HepG2 (cell line): ENCODE results near the gene RAP1A. TPM values are rescaled to one million over a fixed set of nuclear protein-coding genes. Genes with fewer than 3 reads are reported as not detected.

Experiments used
- CBX1 ChIP-seq: IDR thresholded peaks from one replicate; pipeline ENCODE4 v1.6.1; 2016; ENCODE audit warnings: antibody characterized with exemption, low read depth
- CCAR2 ChIP-seq: fragments of 200-400 bp; formaldehyde crosslinking; optimal IDR thresholded peaks from 2 replicates; pipeline ENCODE3; 2018; ENCODE audit warnings: low read depth, mild to moderate bottlenecking, low read length, moderate library complexity
- ETV5 ChIP-seq: IDR thresholded peaks from 2 replicates; pipeline ENCODE4 v1.6.1; 2018; ENCODE audit warnings: missing biosample characterization, missing genetic modification reagents, inconsistent platforms, borderline replicate concordance
- NFE2L1 ChIP-seq: sonication (generic); formaldehyde crosslinking; IDR thresholded peaks from 2 replicates; pipeline ENCODE4 v1.4.0; 2020; ENCODE audit warnings: missing genetic modification reagents, mild to moderate bottlenecking, borderline replicate concordance
- SCMH1 ChIP-seq: sonication (generic); formaldehyde crosslinking; IDR thresholded peaks from 2 replicates; pipeline ENCODE4 v1.9.0; 2021; ENCODE audit warnings: missing genetic modification reagents, mild to moderate bottlenecking, borderline replicate concordance
- SOX6 ChIP-seq, 2 experiments: fragments of 450-650 bp in 1 of 2; sonication (generic) in 1 of 2; formaldehyde crosslinking in 1 of 2; IDR thresholded peaks; 2 replicates each; pipeline versions ENCODE4 v1.4.0 to v1.6.1; 2017 to 2020; ENCODE audit warnings: antibody characterized with exemption in 1 of 2, mild to moderate bottlenecking in 1 of 2, missing genetic modification reagents in 1 of 2
- STAT5B ChIP-seq: sonication (generic); formaldehyde crosslinking; IDR thresholded peaks from 2 replicates; pipeline ENCODE4 v1.4.0; 2020; ENCODE audit warnings: missing genetic modification reagents
- ZBTB21 ChIP-seq: sonication (generic); formaldehyde crosslinking; IDR thresholded peaks from 2 replicates; pipeline ENCODE4 v1.4.0; 2020; ENCODE audit warnings: missing genetic modification reagents
- ZKSCAN8 ChIP-seq: IDR thresholded peaks from 2 replicates; pipeline ENCODE4 v1.6.1; 2016; ENCODE audit warnings: borderline replicate concordance, missing genetic modification reagents, missing compliant biosample characterization
- ZNF564 ChIP-seq: sonication (generic); formaldehyde crosslinking; IDR thresholded peaks from 2 replicates; pipeline ENCODE4 v1.8.1; 2023; ENCODE audit warnings: mild to moderate bottlenecking, missing genetic modification reagents
- ZNF720 ChIP-seq: sonication (generic); formaldehyde crosslinking; IDR thresholded peaks from 2 replicates; pipeline ENCODE4 v1.4.0; 2020; ENCODE audit warnings: missing genetic modification reagents
- ZNF724P ChIP-seq: sonication (generic); formaldehyde crosslinking; IDR thresholded peaks from 2 replicates; pipeline ENCODE4 v1.8.0; 2022; ENCODE audit warnings: missing genetic modification reagents, borderline replicate concordance
- ZSCAN31 ChIP-seq: sonication (generic); formaldehyde crosslinking; IDR thresholded peaks from 2 replicates; pipeline ENCODE4 v1.5.0; 2020; ENCODE audit warnings: low read depth, mild to moderate bottlenecking, missing genetic modification reagents
- polyA plus RNA-seq, 8 experiments: library from polyadenylated mRNA; depleted of rRNA in 3 of 8; stranded (reverse) in 7 of 8; unstranded in 1 of 8; fragments of >200 nt; fragmentation: Illumina TruSeq in 4 of 8; extraction: Trizol in 4 of 8; gene quantifications; 2 replicates each; pipeline versions ENCODE4 v1.2.1 to v1.2.3, GENCODE V29; 2011 to 2016; ENCODE audit warnings: low read depth in 4 of 8, missing spikeins in 1 of 8, mixed read lengths in 1 of 8; ENCODE audit not compliant: insufficient read depth in 1 of 8
- total RNA-seq, 5 experiments: library from RNA; depleted of rRNA; stranded (reverse); fragments of >200 nt; fragmentation: Illumina TruSeq; extraction: Trizol; gene quantifications; 2 replicates each; pipeline ENCODE4 v1.2.3, GENCODE V29; 2016; ENCODE audit warnings: low read depth in 1 of 5
- TF ChIP-seq, protein P1 (sequence below): IDR thresholded peaks from 2 replicates; pipeline ENCODE4 v1.6.1; 2016; ENCODE audit warnings: missing biosample characterization, missing genetic modification reagents, low read depth
- TF ChIP-seq, protein P2 (sequence below): IDR thresholded peaks from 2 replicates; pipeline ENCODE4 v1.6.1; 2016; ENCODE audit warnings: missing genetic modification reagents, missing compliant biosample characterization
- TF ChIP-seq, protein P3 (sequence below): sonication (generic); formaldehyde crosslinking; IDR thresholded peaks from one replicate; pipeline ENCODE4 v1.5.1; 2020; ENCODE audit warnings: mild to moderate bottlenecking, missing genetic modification reagents; ENCODE audit errors: not compliant biosample characterization
- TF ChIP-seq, protein P4 (sequence below): sonication (generic); formaldehyde crosslinking; IDR thresholded peaks from 2 replicates; pipeline ENCODE4 v1.4.0; 2020; ENCODE audit warnings: mild to moderate bottlenecking, missing genetic modification reagents

RAP1A gene
- total and polyA plus RNA-seq, 2 of the 13 experiments (the other 11 are each of a cell fraction or from before 2014, with no cell fraction given), result 19.0 to 20.7 TPM

DNA sequence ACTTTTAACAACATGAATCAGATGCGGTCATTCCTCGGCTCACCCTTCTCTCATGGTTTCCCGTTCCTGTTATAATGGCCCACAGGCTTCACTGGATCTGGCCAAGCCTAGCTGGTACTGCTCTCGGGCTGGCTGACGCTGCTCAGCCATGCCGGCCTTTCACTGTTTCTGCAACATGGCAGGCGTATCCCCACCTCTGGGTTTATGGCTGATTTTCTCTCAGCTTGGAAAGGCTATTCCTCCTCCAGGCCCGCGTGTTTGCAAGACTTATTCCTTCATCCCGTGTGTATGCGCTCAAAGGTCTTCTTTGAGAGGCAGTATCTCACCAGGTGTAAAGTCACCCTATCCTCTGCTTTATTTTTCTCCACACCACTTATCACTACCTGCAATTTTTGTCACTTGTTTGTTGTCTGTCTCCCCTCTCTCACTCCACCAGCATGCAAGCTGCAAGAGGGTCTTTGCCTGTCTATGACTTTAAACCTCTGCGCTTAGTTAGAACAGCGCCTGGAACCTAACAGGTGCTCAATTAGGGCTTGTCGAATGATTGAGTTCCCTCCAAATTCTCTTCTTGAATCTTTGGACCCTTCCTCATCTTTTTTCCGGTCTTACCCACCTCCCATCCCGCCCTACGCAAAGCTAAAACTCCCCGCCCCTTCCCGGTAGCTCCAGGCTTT, 491 bp upstream of the RAP1A start (continued):
- TF ChIP-seq, protein P1, sequence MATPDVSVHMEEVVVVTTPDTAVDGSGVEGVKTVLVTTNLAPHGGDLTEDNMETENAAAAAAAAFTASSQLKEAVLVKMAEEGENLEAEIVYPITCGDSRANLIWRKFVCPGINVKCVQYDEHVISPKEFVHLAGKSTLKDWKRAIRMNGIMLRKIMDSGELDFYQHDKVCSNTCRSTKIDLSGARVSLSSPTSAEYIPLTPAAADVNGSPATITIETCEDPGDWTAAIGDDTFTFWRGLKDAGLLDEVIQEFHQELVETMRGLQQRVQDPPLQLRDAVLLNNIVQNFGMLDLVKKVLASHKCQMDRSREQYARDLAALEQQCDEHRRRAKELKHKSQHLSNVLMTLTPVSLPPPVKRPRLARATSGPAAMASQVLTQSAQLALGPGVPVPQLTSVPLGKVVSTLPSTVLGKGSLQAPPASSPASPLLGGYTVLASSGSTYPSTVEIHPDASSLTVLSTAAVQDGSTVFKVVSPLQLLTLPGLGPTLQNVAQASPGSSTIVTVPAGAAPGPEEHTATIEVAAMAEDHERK (CRISPR knock-in tag), result no peak
- no peak for TF ChIP-seq CCAR2
- TF ChIP-seq ZBTB21, result no peak
- TF ChIP-seq STAT5B (CRISPR knock-in tag), result no peak
- TF ChIP-seq SCMH1 (CRISPR knock-in tag), result no peak
- TF ChIP-seq ETV5 (CRISPR knock-in tag), result 0 out of 2 replicates have a peak, but pooled peaks have one; percentile 12
- TF ChIP-seq, protein P2, sequence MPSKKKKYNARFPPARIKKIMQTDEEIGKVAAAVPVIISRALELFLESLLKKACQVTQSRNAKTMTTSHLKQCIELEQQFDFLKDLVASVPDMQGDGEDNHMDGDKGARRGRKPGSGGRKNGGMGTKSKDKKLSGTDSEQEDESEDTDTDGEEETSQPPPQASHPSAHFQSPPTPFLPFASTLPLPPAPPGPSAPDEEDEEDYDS, result no peak
- no peak for TF ChIP-seq ZKSCAN8
- TF ChIP-seq ZNF564 (CRISPR knock-in tag), result 0 out of 2 replicates have a peak, but pooled peaks have one; percentile 6
- TF ChIP-seq CBX1, result no peak
- TF ChIP-seq, protein P3, sequence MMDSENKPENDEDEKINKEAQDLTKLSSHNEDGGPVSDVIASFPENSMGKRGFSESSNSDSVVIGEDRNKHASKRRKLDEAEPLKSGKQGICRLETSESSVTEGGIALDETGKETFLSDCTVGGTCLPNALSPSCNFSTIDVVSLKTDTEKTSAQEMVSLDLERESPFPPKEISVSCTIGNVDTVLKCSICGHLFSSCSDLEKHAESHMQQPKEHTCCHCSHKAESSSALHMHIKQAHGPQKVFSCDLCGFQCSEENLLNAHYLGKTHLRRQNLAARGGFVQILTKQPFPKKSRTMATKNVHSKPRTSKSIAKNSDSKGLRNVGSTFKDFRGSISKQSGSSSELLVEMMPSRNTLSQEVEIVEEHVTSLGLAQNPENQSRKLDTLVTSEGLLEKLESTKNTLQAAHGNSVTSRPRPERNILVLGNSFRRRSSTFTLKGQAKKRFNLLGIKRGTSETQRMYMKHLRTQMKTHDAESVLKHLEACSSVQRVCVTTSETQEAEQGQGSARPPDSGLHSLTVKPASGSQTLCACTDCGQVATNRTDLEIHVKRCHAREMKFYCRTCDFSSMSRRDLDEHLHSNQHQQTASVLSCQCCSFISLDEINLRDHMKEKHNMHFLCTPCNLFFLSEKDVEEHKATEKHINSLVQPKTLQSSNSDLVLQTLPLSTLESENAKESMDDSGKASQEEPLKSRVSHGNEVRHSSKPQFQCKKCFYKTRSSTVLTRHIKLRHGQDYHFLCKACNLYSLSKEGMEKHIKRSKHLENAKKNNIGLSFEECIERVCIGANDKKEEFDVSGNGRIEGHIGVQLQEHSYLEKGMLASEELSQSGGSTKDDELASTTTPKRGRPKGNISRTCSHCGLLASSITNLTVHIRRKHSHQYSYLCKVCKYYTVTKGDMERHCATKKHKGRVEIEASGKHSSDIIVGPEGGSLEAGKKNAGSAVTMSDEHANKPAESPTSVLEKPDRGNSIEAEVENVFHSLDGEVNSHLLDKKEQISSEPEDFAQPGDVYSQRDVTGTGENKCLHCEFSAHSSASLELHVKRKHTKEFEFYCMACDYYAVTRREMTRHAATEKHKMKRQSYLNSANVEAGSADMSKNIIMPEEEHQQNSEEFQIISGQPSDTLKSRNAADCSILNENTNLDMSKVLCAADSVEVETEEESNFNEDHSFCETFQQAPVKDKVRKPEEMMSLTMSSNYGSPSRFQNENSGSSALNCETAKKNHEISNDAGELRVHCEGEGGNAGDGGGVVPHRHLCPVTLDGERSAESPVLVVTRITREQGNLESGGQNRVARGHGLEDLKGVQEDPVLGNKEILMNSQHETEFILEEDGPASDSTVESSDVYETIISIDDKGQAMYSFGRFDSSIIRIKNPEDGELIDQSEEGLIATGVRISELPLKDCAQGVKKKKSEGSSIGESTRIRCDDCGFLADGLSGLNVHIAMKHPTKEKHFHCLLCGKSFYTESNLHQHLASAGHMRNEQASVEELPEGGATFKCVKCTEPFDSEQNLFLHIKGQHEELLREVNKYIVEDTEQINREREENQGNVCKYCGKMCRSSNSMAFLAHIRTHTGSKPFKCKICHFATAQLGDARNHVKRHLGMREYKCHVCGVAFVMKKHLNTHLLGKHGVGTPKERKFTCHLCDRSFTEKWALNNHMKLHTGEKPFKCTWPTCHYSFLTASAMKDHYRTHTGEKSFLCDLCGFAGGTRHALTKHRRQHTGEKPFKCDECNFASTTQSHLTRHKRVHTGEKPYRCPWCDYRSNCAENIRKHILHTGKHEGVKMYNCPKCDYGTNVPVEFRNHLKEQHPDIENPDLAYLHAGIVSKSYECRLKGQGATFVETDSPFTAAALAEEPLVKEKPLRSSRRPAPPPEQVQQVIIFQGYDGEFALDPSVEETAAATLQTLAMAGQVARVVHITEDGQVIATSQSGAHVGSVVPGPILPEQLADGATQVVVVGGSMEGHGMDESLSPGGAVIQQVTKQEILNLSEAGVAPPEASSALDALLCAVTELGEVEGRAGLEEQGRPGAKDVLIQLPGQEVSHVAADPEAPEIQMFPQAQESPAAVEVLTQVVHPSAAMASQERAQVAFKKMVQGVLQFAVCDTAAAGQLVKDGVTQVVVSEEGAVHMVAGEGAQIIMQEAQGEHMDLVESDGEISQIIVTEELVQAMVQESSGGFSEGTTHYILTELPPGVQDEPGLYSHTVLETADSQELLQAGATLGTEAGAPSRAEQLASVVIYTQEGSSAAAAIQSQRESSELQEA (CRISPR knock-in tag), result no peak
- TF ChIP-seq NFE2L1 (CRISPR knock-in tag), result no peak
- no peak for TF ChIP-seq SOX6 (IDR thresholded peaks at IDR 0.05)
- peak; percentile 26; the same call in 1 of the 2 replicates for TF ChIP-seq SOX6 (CRISPR knock-in tag; IDR thresholded peaks at IDR 0.05)
- TF ChIP-seq, protein P4, sequence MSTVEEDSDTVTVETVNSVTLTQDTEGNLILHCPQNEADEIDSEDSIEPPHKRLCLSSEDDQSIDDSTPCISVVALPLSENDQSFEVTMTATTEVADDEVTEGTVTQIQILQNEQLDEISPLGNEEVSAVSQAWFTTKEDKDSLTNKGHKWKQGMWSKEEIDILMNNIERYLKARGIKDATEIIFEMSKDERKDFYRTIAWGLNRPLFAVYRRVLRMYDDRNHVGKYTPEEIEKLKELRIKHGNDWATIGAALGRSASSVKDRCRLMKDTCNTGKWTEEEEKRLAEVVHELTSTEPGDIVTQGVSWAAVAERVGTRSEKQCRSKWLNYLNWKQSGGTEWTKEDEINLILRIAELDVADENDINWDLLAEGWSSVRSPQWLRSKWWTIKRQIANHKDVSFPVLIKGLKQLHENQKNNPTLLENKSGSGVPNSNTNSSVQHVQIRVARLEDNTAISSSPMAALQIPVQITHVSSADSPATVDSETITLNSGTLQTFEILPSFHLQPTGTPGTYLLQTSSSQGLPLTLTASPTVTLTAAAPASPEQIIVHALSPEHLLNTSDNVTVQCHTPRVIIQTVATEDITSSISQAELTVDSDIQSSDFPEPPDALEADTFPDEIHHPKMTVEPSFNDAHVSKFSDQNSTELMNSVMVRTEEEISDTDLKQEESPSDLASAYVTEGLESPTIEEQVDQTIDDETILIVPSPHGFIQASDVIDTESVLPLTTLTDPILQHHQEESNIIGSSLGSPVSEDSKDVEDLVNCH (CRISPR knock-in tag), result no peak
- no peak for TF ChIP-seq ZNF724P (CRISPR knock-in tag)
- no peak for TF ChIP-seq ZSCAN31 (CRISPR knock-in tag)
- TF ChIP-seq ZNF720 (CRISPR knock-in tag), result no peak
